Putamen (tissue), 1 donor: ENCODE results near the gene NDUFS6.
"Not testable (repeated sequence)": the region's sequence is repeated elsewhere in the genome, so short reads cannot be mapped to it uniquely, and the experiment has no call there.

Experiments
- DNase-seq: peaks from one replicate; pipeline ENCODE4 v3.0.0-alpha.2; 2016; ENCODE audit warnings: low spot score

Gene NDUFS6

DNA sequence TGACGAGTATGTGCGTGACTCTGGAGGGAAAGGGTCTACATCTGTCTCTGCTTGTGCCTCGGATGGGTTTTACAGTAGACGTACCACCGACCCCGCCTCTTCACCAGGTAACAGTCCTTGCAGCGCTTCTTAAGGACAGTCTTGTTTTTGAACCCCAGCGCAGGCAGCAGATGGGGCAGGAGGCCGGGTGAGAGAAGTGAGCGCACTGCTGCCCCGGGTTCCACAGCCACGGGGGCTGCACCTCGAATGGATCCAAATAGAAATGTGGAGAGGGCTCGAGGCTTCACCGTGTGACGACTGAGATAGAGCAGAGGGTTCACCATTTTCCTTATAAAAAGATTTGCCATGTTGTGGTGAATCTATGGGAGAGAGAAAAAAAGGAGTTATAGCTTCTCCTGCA lies 2.6 kb upstream of the NDUFS6 start:
- DNase-seq = not testable (repeated sequence)

DNA sequence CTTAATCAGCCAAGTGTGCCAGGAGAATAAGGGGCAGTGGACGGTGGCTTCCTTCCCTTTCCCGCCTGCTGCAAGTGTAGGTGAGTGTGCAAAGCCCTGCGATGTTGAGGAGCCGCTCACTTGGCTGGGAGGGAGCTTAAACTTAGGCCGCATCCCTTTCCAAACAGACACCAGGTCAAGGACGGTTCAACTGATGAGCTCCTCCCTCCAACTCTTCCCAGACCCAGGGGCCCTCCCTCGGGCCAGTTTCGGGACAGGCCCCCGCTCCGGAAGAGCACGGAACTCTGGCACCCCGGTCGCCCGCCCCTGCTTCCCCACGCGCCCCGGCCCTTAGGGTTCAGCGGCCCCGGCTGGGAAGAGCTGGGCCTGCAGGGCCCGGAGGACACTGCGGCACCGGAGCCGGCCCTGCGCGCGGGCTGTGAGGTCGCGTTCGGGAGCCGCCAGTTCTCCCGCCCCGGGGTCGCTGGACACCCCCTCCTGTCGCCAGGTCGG lies 2.1 kb upstream of the NDUFS6 start:
- no peak for DNase-seq

DNA sequence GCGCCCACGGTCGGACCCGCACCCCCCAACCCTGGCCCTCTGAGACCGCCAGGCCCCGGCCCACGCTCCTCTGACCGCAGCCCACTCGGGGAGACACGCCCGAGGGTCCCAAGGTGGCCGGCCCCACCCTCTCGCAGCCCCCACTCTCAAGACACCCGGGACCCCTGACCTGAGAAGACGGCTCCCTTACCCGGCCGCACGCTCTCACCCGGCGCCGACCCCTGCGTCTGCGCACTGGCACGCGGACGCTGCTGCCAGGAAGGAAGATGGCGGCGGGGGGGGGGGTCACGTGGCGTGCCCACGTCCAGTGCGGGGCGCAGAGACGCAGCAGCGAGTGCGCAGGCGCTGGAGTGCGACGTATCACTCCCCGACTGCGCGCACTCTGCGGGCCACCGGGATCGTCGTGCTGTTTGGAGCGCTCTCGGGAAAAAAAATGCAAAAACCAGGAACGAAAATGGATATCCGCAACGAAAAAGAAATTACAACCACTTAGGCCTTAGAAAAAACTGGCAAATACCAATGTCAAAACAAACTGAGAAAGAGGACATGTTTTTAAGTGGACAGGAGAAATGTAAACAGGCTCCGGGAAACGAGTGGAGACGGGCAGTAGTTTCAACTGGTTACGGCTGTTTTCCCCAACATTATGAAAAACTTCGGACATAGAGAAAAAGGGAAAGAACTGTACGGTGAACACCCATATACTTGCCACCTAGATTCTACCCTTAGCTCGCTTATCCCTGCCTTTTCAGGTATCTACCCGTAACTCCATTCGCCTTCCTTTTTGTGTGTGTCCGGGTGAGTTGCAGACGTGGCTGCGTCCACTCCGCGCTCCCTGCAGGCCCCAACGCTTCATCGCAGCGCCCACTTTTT lies 1.4 kb upstream of the NDUFS6 start, which contains the start of gene MRPL36:
TSS of gene MRPL36 (minus strand) at position 236 of the 870 bp plus-strand sequence. CDS start 902 bp downstream, outside the sequence.
- peak; percentile 90 for DNase-seq

DNA sequence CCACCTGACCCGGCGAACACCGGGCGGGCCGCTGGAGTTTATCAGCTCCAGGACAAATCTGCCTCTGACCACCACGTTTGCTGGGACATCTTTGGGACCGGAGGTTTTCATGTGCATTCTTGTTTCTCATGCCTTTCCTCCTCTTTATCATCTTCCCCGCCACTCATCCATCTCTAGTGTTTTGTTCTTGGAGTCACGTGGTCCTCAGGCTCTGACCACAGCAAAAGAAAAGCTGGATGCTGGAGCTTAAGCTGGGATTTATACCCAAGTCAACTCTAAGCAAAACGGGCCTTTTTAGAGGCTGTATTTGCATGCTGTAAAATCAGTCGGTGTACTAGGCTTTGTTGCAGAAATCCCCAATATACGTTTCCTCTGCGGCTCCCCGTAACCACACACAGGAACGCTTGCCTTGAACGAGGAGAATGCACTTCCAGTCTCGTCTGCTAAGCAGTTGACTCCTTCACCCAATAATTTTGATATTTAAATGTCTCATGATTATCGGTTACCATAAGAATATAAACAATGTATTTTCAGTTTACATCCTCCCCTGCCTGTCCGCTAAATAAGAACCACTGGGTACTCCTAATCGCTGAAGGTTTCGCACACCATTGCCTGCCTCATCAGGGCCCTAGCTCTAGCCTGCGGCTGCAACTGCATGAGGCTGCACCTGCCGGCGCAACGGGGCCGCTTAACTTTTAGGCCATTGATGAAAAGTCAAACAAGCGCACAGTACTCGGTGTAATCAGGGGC lies 560 bp upstream of the NDUFS6 start:
- DNase-seq = peak; percentile 51

DNA sequence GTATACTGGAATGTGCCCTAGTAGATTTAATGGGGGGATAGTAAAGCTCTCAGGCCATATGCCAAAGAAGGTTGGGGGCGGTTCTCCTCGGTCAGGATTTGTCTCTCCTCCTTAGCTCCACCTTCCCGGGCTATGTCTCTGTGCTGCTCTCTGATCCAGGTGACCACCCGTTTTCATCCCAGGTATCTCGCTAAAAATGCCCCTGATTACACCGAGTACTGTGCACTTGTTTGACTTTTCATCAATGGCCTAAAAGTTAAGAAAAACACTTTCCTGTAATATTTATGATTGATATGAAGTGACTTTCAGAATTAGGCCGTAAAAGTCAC lies 724 bp downstream of the NDUFS6 start:
- no peak for DNase-seq

DNA sequence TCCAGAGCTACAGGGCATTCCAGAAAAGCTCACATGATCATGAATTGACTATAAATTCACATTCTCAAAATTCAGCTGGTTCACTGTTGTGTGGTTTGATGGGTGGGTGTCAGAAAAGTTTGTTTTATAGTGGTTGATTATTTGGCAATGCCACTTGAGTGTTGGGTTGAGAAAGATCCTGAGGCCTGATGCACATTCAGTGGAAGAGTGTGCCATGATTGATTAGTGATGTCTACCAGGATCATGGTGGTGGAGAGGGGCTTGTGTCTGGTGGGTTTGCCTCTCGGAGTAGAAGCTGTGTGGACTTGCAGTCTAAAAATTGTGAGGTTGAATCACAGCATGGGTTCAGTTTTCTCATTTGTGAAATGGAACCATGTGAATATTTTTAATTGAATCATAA lies 2.0 kb downstream of the NDUFS6 start:
- DNase-seq = no peak

DNA sequence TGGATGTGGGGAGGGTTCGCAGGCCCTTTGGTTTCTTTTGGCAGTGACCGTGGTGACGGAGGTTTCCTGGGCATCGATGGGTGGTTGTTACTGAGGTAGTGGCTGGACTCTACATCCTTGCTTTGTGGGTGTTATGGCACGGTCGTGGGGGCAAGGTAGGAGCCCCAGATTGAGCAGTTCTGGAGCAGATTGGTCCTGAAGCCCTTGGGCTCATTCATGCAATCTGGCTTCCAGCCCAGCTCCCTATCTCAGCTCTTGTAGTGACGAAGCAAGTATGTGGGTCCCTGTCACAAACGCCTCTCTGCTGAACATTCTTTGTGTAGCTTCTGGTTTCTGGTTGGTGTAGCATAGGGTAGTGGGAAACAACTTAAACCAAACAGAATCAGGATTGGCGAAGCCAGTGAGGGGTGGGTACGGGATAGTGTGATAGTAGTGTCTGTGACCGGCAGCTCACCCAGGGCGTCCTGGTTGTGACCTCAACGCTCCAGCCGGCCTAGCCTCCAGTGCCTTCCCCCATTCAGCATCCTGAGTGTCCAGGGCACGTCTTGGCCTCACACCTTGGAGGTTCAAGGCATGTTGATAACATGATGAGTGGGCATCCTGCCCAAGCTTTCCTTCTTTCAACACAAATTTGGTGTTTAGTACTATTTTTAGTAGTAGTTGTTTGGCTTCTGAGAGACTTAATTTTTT lies 2.9 kb downstream of the NDUFS6 start:
- no peak for DNase-seq

DNA sequence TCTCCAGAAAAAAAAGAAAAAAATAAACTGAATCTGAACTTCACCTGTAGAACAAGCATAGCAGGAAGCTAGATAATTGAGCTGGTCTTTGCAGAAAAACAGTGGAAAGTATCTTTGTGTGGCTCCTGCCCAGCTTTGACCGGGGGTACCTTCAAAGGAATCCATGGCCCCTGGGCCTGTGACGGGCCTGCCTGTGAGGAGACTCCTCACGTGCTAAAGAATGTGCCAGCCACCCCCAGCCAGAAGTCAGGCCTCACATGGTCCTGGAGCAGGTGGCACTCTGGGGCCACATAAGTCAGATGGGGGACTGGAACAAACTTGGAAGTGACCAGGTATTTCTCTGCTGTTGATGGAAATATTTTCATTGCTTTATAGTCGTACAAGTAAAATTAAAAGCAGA lies 4.1 kb downstream of the NDUFS6 start:
- DNase-seq = no peak

DNA sequence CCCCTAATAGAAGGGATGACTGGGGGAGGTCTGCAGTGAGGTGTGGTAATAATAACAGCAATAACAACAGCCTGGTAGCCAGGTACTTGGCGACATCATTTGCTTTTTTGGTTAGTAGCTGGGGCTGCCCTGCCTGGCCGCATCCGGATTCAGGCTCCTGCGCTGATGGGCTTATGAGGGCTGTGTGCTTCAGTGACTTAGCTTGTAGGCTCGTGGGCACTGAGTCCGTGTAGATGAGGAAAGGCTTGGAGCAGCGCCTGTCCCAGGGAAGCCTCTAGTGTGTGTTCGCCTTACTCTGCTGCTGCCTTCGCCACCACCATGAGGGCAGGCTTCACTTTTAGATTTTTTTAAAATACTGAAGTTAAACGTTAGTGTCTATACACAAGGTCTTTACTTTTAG lies 4.5 kb downstream of the NDUFS6 start:
- no peak for DNase-seq

DNA sequence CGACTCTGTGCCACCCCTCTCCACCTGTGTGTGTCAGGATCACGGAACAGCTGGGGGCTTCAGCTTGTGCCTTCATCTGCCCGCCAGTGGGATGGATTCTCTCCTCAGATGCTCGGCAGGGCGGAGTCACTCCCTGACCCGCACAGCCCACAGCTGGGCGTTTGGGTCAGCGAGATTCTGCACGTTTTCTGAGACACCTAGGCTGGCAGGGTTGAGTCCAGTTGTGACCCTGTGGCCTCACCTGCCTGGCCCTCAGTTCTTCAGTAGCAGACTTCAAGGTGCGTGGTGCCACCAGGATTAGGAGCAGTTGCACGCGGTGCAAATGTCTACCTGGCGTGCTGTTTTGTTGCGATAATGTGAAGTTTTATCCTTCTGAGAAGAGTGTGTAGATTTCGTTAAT lies 5.0 kb downstream of the NDUFS6 start:
- no peak for DNase-seq

DNA sequence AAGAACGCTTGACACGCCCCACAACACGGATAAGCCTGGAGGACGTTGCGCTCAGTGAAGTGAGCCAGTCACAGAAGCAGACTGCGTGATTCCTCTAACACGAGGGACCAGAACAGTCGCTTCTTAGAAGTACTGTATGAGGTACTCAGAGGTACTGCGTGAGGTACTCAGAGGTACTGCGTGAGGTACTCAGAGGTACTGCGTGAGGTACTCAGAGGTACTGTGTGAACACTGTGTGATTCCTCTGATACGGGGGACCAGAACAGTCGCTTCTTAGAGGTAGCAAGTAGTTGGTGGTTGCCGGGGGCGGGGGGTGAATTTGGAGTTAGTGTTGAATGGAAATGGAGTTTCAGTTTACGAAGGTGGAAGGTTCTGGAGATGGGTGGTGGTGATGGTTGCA lies 5.8 kb downstream of the NDUFS6 start:
- DNase-seq = no peak

DNA sequence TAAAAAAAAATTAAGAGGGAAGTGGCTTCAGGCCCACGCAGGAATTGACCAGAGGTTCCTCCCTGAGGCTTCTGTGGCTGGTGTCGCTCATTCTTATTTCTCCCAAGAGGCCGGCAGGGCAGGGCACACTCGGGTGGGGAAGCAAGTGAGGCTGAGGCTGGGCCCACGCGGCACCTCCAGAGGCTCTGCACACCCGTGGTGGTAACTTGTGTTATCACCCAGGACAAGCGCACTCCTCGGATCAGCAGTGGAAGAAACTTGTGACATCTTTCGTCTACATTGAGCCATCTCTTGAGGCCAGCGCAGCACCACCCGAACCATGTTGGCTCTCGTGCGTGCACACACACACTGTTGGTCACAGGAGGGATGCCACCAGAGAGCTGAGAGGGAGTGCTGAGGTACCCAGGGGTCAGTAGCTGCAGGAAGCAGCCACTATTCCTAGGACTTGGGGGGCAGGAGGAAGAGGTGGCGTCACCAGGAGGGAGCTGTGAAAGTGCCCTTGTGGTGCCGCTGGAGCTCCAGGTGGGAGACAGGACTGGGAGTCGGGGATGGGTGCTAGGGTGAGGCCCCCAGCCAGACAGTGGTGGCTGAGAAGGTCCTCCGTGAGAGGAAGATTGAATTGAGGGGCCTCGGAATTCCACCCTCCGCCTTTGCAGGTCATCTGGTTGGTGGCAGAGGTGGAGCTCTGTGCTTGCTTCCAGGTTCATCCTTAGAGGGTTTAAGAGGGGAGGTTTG lies 6.4 kb downstream of the NDUFS6 start:
- DNase-seq = no peak

DNA sequence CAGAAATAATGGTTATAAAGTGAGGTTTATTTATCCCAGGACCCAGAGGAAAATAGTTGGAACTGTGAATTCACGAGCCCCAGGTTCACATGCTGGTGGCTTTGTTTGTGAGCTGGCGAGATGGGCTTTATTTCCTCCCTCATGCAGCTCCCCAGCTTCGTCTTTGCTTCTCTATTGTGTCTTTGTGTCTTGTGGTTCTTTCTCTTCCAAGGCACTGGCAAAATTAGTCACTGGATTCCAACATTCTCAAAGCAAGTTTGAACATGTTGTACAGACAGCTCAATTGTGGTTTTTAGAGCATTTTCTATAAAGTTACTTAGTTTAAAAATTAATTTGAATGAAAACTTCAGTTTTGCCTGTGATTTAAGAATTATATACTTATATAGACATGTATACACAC lies 7.2 kb downstream of the NDUFS6 start:
- no peak for DNase-seq

DNA sequence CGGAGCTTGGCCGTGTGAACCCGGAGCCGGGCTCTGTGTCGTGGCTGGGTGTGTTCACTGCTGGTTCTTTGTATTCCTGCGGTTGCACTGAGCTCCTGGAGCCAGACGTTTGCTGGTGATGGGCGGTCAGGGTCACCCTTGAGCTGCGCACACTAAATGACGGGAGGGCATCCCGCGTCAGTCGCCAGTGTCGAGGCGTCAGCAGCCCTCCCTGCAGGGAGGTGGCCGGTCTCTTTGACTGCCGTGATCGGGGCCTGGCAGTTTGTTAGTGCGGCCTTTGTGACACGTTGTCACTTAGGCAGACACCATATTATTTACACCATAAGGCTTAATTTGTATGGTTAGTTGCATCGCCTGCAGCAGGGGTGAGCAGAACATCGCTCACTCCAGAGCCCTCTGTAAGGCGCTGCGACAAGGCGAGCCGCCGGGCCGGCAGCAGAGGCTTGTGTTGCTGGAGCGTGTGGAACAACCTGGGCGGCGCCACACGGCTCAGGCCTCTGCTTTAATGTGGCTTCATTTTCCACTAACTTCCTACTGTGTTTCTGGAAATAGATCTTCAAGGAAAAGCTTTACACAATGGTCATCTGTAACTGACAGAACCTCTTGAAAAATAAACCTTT lies 8.3 kb downstream of the NDUFS6 start:
- DNase-seq = no peak

DNA sequence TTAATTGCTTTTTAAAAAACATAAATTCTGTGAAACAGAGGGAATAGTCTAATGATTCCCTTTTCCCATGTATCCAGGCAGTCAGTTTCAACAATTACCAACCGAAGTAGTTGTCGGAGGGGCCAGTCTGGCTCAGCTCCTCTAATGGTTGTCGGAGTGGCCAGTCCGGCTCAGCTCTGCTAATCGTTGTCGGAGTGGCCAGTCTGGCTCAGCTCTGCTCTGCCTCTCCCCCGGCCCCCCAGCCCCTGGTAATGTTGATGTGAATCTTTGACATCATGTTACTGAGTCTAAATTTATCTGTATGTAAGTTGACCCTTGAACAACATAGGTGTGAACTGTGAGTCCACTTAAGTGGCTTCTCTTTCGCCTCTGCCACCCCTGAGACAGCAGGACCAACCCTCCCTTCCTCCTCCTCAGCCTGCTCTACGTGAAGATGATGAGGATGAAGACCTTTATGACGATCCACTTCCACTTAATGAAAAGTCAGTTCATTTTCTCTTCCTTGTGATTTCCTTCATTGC lies 9.4 kb downstream of the NDUFS6 start:
- no peak for DNase-seq

DNA sequence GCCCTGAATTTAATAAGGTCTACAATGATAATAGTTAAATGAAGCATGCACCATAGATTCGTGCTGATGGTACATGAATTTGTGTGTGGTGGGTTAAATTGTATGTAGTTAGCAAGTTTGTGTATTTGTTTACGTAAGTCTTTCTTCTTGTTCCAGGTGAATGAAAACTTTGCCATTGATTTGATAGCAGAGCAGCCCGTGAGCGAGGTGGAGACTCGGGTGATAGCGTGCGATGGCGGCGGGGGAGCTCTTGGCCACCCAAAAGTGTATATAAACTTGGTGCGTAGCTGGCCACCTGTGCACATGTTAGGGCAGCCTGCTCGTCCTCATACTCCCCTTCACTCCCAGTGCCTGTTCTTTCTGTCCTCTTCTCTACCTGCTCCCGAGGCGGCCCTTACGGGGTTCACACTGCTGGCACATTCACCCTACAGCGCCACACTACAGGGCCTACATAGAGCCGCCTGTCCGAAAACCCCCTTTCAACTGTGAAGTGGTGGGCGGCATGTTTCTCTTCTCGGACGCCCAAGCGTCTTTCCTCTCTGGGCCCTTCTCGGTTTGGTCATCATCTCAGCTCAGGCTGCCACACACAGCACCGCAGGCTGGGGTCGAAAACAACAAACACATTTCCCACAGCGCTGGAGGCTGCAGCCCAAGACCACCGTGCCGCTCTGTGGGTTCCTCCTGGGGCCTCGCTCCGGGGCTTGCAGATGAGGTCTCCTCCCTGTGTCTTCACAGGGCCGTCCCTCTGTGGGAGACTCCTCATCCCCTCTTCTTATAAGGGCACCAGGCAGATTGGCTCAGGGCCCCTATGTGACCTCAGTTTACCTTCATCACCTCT lies 13.2 kb downstream of the NDUFS6 start:
- no peak for DNase-seq

DNA sequence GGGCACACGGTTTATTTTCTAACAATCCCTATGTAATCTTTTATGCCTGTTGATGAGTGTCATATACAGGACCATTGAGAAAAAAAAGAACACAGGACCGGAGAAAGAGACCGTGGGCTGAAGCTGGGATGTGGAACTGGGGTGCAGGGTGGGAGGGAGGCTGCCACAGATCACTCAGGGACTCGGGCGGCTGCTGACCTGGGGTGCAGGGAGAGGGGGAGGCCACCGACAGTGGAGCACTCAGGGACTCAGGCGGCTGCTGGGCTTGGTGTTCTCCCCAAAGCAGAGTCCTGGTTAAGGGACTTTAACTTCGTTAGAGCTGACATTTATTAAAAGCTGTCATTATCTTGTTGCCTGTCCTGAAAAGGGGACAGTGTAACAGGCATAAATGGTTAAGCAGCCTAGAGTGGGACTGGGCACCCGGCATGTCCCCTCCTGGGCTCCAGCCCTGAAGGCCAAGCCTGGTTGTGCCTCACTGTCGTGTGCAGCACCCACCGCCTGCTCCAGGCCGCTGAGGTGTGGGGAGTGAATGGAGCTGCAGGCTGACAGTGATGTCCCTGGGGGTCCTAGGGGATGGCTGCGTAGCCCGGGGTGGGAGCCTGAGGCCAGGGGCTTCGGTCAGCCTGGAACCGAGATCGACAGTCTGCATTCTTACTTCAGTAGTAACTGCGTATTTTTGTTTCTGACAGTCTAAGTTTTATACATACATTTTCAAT lies 14.0 kb downstream of the NDUFS6 start:
- DNase-seq = no peak

DNA sequence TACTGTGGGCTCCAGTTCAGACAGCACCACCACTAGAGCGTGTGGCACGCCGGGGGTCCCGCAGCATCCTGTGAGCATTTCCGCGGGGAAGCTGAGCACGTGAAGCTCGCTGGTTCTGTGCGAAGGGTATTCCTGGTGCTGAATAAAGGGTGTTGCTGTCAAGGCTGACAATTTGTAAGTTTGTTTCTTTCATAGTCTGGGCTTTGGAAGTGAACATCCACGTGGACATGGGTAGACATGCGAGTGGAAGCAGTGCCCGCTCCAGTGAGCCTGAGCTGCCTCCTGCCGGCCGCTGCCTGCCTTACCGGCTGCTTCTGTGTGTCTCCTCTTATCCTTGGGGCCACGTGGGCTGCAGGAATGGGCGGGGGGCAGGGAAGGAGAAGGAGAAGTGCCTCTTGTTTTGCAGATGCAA lies 14.7 kb downstream of the NDUFS6 start:
- no peak for DNase-seq

DNA sequence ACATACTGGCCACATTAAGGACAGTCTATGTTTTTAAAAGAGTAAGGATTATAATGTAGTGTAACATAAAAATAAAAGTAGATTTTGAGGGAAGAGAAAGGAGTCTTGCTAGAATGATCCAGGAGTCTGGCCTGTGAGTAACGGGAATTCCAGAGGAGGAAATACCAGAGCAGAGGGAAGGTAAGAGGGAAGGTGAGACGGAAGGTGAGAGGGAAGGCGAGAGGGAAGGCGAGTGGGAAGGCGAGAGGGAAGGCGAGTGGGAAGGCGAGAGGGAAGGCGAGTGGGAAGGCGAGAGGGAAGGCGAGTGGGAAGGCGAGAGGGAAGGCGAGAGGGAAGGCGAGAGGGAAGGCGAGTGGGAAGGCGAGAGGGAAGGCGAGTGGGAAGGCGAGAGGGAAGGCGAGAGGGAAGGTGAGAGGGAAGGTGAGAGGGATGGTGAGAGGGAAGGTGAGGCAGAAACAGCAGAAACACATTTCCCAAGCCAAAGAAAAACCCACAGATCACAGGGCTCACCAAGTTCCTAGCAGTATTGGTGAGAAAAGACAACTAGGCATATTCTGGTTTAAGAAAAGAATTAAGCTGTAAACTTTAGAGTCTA lies 15.4 kb downstream of the NDUFS6 start:
- not testable (repeated sequence) for DNase-seq
